HPDE6-E6E7 (cell line): ENCODE data around the gene ADRA1B.
A peak's percentile ranks its signal among the peaks of the same experiment; 100 is the strongest.
"Not testable (repeated sequence)": the region's sequence is repeated elsewhere in the genome, so short reads cannot be mapped to it uniquely, and the experiment has no call there.

Experiments used
- DNase-seq: peaks from one replicate; pipeline ENCODE4 v3.0.0; 2011; ENCODE audit warnings: missing footprints; ENCODE audit errors: extremely low spot score

The ADRA1B gene

GRCh38 chr5:160014197-160014596 lies 97.9 kb downstream of the ADRA1B start:
- not testable (repeated sequence) for DNase-seq

GRCh38 chr5:160018945-160019625 lies 102.8 kb downstream of the ADRA1B start:
- DNase-seq = no peak

- DNase-seq = no peak
Observed at GRCh38 chr5:160020266-160020770, 104.0 kb downstream of the ADRA1B start.

GRCh38 chr5:160020964-160021363 lies 104.7 kb downstream of the ADRA1B start:
- no peak for DNase-seq

GRCh38 chr5:160021831-160022446 lies 105.7 kb downstream of the ADRA1B start:
- peak; percentile 56 for DNase-seq
